ENCODE data around the gene LCE7A.

DNA sequence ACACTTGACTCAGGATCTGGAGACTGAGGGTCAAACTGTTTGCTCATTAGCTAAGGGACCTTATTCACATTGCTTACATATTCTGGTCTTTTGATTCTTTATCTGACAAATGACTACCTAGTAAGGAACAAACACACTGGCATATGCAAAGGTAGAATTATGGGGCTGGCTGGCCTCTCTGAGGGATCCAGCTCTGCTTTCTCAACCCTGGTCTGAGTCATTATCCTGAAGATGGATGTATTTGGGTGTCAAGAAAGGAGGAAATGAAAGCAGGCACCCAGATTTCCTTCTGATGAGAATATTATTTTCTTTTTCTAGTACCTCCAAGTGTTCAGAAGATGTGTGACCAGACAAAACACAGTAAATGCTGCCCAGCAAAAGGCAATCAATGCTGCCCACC lies 24.3 kb downstream of the LCE7A start:
- TF ChIP-seq, protein P1, sequence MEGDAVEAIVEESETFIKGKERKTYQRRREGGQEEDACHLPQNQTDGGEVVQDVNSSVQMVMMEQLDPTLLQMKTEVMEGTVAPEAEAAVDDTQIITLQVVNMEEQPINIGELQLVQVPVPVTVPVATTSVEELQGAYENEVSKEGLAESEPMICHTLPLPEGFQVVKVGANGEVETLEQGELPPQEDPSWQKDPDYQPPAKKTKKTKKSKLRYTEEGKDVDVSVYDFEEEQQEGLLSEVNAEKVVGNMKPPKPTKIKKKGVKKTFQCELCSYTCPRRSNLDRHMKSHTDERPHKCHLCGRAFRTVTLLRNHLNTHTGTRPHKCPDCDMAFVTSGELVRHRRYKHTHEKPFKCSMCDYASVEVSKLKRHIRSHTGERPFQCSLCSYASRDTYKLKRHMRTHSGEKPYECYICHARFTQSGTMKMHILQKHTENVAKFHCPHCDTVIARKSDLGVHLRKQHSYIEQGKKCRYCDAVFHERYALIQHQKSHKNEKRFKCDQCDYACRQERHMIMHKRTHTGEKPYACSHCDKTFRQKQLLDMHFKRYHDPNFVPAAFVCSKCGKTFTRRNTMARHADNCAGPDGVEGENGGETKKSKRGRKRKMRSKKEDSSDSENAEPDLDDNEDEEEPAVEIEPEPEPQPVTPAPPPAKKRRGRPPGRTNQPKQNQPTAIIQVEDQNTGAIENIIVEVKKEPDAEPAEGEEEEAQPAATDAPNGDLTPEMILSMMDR (IDR thresholded peaks at IDR 0.05; ENCODE audit: low read length) = no peak
- no peak for TF ChIP-seq EZH2 (IDR thresholded peaks at IDR 0.05; ENCODE audit: borderline replicate concordance, low read length)

All from OCI-LY1 (cell line).